HepG2 (cell line): ENCODE measurements around the gene NFKBIZ.

Source experiments
- HINFP ChIP-seq: sonication (generic); formaldehyde crosslinking; IDR thresholded peaks from 2 replicates; pipeline ENCODE4 v1.4.0; 2020; ENCODE audit warnings: low read depth, mild to moderate bottlenecking, missing genetic modification reagents
- MAX ChIP-seq: IDR thresholded peaks from 2 replicates; pipeline ENCODE4 v1.6.1; 2012; ENCODE audit warnings: inconsistent platforms
- POLR2A ChIP-seq, 2 experiments: IDR thresholded peaks; 2 replicates each; pipeline ENCODE4 v1.6.1; 2011; ENCODE audit warnings: low read depth in 2 of 2, low read length in 2 of 2, mild to moderate bottlenecking in 1 of 2, moderate library complexity in 1 of 2; ENCODE audit not compliant: insufficient read depth in 1 of 2
- RELA ChIP-seq: sonication (generic); formaldehyde crosslinking; IDR thresholded peaks from 2 replicates; pipeline ENCODE4 v1.4.0; 2020; ENCODE audit warnings: missing genetic modification reagents
- ZBTB40 ChIP-seq, 2 experiments: fragments of 450-650 bp in 1 of 2; sonication (generic) in 1 of 2; formaldehyde crosslinking in 1 of 2; IDR thresholded peaks; 2 replicates each; pipeline versions ENCODE4 v1.6.1 to v1.8.0; 2016 to 2022; ENCODE audit warnings: antibody characterized with exemption in 1 of 2, mild to moderate bottlenecking in 1 of 2, missing genetic modification reagents in 1 of 2
- ZBTB7A ChIP-seq: sonication (generic); formaldehyde crosslinking; IDR thresholded peaks from 2 replicates; pipeline ENCODE4 v1.8.0; 2022; ENCODE audit warnings: mild to moderate bottlenecking, missing genetic modification reagents
- ZFP36 ChIP-seq: fragments of 150-350 bp; IDR thresholded peaks from 2 replicates; pipeline ENCODE4 v1.6.1; 2018; ENCODE audit warnings: borderline replicate concordance, low read length, low read depth; ENCODE audit not compliant: partially characterized antibody
- ZFP37 ChIP-seq: sonication (generic); formaldehyde crosslinking; IDR thresholded peaks from 2 replicates; pipeline ENCODE4 v1.4.0; 2020; ENCODE audit warnings: missing genetic modification reagents, borderline replicate concordance
- ZNF235 ChIP-seq: sonication (generic); formaldehyde crosslinking; IDR thresholded peaks from 2 replicates; pipeline ENCODE4 v1.8.1; 2023; ENCODE audit warnings: mild to moderate bottlenecking, missing genetic modification reagents, borderline replicate concordance
- ZNF44 ChIP-seq: sonication (generic); formaldehyde crosslinking; IDR thresholded peaks from 2 replicates; pipeline ENCODE4 v1.5.1; 2020; ENCODE audit warnings: mild to moderate bottlenecking, missing genetic modification reagents
- ZNF567 ChIP-seq: sonication (generic); formaldehyde crosslinking; IDR thresholded peaks from 2 replicates; pipeline ENCODE4 v1.8.1; 2023; ENCODE audit warnings: mild to moderate bottlenecking, missing genetic modification reagents, borderline replicate concordance
- ZSCAN20 ChIP-seq: sonication (generic); formaldehyde crosslinking; IDR thresholded peaks from 2 replicates; pipeline ENCODE4 v1.4.0; 2020; ENCODE audit warnings: missing genetic modification reagents, mild to moderate bottlenecking, borderline replicate concordance

- TF ChIP-seq ZFP36 (no peak), POLR2A (IDR thresholded peaks at IDR 0.05; ENCODE audit: insufficient read depth in 1 of 2, low read depth in 2 of 2, low read length in 2 of 2) (no peak), ZNF567 (CRISPR knock-in tag) (no peak), ZBTB40 (IDR thresholded peaks at IDR 0.05) (no peak), ZBTB40 (CRISPR knock-in tag; IDR thresholded peaks at IDR 0.05) (no peak), ZBTB7A (CRISPR knock-in tag) (no peak), MAX (no peak), ZNF44 (CRISPR knock-in tag) (no peak), ZFP37 (CRISPR knock-in tag) (no peak), ZNF235 (no peak), RELA (CRISPR knock-in tag) (no peak), ZSCAN20 (CRISPR knock-in tag) (no peak), HINFP (no peak)
Measured at GRCh38 chr3:101858464-101859030, 9.2 kb downstream of the NFKBIZ start.
